Measurements from ENCODE around the gene CHST6. TPM values are rescaled to one million over a fixed set of nuclear protein-coding genes. Genes with fewer than 3 reads are reported as not detected.

Gene CHST6
- total and polyA plus RNA-seq, 9 of the 15 experiments (the other 6 are each of a cell fraction or from before 2014, with no cell fraction given), result 0.01 to 0.05 (median 0.02) TPM; not detected in 6

GRCh38 chr16:75433732-75434413, 61.4 kb downstream of the CHST6 start (continued):
- TF ChIP-seq DLX4 (CRISPR knock-in tag; IDR thresholded peaks at IDR 0.05) (no peak), TAF15 (IDR thresholded peaks at IDR 0.05; ENCODE audit: low read depth, low read length) (no peak), JUN (IDR thresholded peaks at IDR 0.05; ENCODE audit: borderline replicate concordance, low read depth, low read length) (no peak), JUN (CRISPR knock-in tag; IDR thresholded peaks at IDR 0.05; ENCODE audit: borderline replicate concordance) (no peak), CCAR2 (IDR thresholded peaks at IDR 0.05; ENCODE audit: low read depth, low read length) (no peak), NBN (IDR thresholded peaks at IDR 0.05; ENCODE audit: low read depth) (peak; percentile 39; the same call in 1 of the 2 replicates), PPARD (CRISPR knock-in tag; IDR thresholded peaks at IDR 0.05) (no peak), RUNX1 (IDR thresholded peaks at IDR 0.05; ENCODE audit: low read depth) (no peak), ZC3H11A (IDR thresholded peaks at IDR 0.05; ENCODE audit: low read depth, low read length) (no peak), UBTF (IDR thresholded peaks at IDR 0.05; ENCODE audit: borderline replicate concordance in 1 of 2, low read depth in 2 of 2, low read length in 2 of 2) (peak in 1 of 2 experiments; percentile 58; a peak in 1 of 4 replicates), ZNF609 (CRISPR knock-in tag; IDR thresholded peaks at IDR 0.05; ENCODE audit: borderline replicate concordance) (peak; percentile 51; the same call in 1 of the 2 replicates), EHMT2 (IDR thresholded peaks at IDR 0.05) (peak; percentile 74; the same call in 1 of the 2 replicates), RBM22 (IDR thresholded peaks at IDR 0.05; ENCODE audit: low read depth, low read length, poor library complexity, severe bottlenecking) (no peak), SMARCA5 (IDR thresholded peaks at IDR 0.05) (no peak), MLLT1 (IDR thresholded peaks at IDR 0.05) (no peak), ARNT (IDR thresholded peaks at IDR 0.05) (peak in 1 of 2 experiments; percentile 74; a peak in 1 of 4 replicates), ZNF57 (CRISPR knock-in tag; IDR thresholded peaks at IDR 0.05) (no peak), ZFX (CRISPR knock-in tag; IDR thresholded peaks at IDR 0.05) (peak; percentile 43; the same call in 1 of the 2 replicates)

Measured in K562 (cell line).